HFF-Myc (cell line): ENCODE results near the gene NPC2.
"Not testable (repeated sequence)": the region's sequence is repeated elsewhere in the genome, so short reads cannot be mapped to it uniquely, and the experiment has no call there.

Experiments used
- DNase-seq: peaks from one replicate; pipeline ENCODE4 v3.0.0-alpha.2; 2011; ENCODE audit warnings: low read depth; ENCODE audit errors: extremely low read depth
- H3K4me3 ChIP-seq: replicated peaks from 2 replicates; pipeline ENCODE4 v1.5.1; 2011; ENCODE audit warnings: low read depth, mild to moderate bottlenecking, control low read depth, low read length
- TF ChIP-seq, protein P1 (sequence below): IDR thresholded peaks from 2 replicates; pipeline ENCODE4 v1.5.1; 2012; ENCODE audit warnings: mild to moderate bottlenecking, low read depth, low read length, control low read depth; ENCODE audit errors: missing control alignments

NPC2 gene

DNA sequence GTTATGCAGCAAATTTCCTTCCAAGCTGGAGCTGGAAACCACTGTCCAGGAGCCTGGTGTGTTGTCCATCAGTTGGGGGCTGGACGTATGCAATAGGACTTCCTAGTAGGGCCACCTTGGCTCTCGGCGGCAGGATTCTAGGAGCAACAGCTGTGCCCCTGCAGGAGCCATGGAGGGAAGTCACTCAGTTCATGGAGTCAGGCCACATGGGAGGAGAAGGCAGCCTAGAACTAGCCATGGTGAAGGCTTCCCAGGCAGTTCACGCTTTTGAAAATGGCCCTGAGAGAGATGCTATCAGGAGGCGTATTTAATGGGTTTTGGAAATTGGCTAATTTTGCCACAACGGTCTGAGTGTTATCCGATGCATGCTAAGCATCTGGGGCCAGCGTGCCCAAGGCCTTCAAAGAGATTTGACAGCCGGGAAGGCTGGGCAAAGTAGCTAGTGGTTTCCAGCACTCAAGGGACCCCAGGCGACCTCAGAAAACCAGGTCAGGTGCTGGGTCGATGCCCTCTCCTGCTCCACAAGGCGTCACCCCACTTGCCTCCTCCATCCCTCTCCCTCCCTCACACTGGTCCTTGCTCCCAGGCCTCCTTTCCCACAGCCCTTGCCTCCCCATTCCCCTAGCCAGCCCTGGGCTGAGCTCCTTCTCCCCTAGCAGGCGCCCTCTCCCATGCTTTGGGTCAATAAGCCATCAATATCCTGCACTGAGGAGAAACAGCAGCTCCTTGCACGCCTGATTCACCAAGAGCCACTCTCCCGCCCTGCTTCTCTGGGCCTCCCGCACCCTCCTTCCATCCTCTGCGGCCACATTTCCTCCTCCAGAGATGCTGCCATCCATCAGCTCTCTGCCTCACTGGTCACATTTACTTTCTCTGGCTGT lies 36.2 kb downstream of the NPC2 start:
- no peak overlapping the region for H3K4me3 ChIP-seq
- no peak for DNase-seq
- TF ChIP-seq, protein P1, sequence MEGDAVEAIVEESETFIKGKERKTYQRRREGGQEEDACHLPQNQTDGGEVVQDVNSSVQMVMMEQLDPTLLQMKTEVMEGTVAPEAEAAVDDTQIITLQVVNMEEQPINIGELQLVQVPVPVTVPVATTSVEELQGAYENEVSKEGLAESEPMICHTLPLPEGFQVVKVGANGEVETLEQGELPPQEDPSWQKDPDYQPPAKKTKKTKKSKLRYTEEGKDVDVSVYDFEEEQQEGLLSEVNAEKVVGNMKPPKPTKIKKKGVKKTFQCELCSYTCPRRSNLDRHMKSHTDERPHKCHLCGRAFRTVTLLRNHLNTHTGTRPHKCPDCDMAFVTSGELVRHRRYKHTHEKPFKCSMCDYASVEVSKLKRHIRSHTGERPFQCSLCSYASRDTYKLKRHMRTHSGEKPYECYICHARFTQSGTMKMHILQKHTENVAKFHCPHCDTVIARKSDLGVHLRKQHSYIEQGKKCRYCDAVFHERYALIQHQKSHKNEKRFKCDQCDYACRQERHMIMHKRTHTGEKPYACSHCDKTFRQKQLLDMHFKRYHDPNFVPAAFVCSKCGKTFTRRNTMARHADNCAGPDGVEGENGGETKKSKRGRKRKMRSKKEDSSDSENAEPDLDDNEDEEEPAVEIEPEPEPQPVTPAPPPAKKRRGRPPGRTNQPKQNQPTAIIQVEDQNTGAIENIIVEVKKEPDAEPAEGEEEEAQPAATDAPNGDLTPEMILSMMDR: no peak

DNA sequence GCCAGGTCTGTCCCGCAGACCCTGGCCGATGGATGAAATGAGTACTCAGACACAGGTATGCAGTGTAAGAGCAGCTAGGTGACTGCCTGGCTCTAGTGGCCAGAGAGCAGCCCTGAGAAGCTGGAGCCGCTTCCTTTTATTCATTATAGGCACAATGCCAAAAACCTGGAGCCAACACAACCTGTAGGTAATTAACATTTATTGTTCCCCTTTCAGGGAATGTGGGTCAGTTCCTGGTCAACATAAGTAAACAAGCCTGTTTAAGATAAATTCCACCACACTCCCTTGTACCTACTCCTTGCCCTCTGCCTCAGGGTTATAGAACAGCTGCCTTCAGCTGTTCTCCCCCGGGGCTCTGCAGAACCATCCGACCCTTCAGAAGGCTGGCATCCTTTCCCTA lies 38.7 kb downstream of the NPC2 start:
- not testable (repeated sequence) for DNase-seq, H3K4me3 ChIP-seq

DNA sequence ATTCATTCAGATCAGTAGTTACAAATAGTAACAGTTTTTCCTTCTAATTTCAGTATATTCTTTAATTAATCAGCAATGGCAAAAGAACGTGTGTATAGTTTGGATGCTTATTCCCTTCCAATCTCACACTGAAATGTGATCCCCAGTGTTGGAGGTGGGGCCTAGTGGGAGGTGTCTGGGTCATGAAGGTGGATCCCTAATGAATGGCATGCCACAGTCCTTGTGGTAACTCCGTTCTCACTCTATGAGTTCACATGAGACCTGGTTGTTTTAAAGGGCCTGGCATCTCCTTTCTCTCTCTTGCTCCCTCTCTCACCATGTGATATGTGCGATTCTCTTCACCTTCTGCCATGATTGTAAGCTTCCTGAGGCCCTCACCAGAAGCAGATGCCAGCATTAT lies 48.2 kb downstream of the NPC2 start:
- DNase-seq: no peak
- TF ChIP-seq, protein P1: no peak
- no peak overlapping the region for H3K4me3 ChIP-seq

DNA sequence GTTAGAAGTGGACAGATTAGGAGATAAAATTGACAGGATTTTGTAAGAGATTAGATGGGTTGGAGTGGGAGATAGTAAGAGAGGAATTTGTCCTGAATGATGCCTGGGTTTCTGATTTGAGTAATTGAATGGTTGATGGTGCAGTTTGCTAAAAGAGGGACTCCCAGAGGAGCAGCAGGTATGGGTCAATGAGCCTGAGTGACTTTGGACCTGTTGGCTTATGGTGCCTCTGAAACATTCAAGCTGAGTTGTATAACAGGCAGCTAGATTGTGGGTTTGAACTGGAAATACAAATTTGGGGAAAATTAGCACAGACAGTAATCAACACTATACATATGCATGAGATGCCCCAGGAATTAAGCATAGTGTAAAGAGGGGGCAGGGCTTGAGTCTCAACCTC lies 50.3 kb downstream of the NPC2 start:
- TF ChIP-seq, protein P1: no peak
- no peak overlapping the region for H3K4me3 ChIP-seq
- DNase-seq: no peak

DNA sequence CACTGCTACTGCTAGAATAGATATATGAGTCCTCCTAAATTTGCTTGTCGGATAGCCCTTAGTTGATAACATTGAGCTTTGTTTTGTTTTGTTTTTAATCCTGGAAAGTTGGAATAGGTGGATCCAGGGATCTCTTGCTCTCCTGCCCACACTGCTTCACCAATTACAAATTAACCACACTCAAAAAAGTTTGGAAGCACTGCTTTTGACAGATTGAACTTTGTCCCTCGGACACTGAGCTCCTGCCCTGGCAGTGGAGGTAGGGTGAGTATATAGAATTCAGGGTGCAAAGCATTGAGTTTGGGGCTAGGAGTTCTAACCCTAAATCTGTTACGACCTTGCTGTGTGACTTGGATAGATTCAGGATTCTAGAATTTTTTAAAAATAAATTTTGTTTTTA lies 52.0 kb downstream of the NPC2 start:
- no peak for DNase-seq
- TF ChIP-seq, protein P1: no peak
- H3K4me3 ChIP-seq: no peak overlapping the region

DNA sequence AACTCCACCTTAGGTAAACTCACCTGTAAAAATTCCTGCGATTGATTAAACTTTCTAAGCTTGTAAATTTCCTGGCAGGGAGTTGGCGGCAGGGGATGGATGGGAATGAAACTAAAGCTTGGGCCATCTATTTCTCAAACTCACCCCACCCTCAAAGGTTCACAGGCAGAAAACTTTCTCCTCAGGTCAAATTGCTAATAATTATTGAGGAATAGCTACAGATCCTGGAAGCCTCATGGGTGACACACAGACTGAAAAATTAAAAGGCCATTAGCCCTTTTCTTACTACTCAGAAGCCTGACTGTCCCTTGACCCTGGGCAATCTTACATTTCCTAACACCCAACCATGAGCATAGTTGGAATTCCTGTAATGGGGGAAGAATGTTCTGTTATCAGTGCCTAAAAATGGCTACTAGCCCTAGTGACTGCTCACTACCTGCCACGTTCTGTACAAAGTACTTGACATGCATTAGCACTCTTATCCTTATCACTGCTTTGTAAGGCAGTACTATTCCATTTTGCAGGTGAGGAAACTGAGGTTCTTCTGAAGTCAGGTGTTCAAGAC lies 54.7 kb downstream of the NPC2 start:
- H3K4me3 ChIP-seq: no peak overlapping the region
- no peak for DNase-seq
- TF ChIP-seq, protein P1: no peak

DNA sequence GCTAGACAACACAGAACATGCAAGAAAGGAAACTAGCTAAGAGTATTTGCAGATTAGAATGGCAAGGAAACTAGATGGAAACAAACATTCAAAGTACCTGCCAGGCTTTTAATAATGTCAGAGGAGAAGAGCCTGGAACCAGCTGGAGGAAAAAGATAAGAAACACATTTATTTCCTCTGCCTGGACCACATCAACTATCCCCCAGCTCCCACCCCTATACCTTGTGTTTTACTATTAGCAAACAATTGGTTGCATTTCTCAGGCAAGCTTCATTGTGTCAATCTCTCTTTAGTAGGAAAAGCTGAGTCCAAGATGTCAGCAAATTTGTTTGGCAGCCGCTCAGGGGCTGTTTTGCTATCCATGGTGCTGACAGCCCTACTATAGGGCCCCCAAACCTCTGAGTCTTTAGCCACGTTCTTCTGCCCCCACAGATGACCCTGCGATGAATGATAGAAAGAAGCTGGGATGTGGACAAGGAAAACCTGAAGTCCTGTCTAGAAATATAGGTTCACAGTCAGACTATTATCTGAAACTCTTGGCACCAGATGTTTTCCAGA lies 55.5 kb downstream of the NPC2 start:
- TF ChIP-seq, protein P1: no peak
- no peak overlapping the region for H3K4me3 ChIP-seq
- no peak for DNase-seq
